ENCODE data around the gene ACSS3. TPM values are rescaled to one million over a fixed set of nuclear protein-coding genes. Genes with fewer than 3 reads are reported as not detected.

The ACSS3 gene
- total and polyA plus RNA-seq, 10 of the 15 experiments (the other 5 are each of a cell fraction or from before 2014, with no cell fraction given), result 0.06 to 0.31 TPM; not detected in 8

DNA sequence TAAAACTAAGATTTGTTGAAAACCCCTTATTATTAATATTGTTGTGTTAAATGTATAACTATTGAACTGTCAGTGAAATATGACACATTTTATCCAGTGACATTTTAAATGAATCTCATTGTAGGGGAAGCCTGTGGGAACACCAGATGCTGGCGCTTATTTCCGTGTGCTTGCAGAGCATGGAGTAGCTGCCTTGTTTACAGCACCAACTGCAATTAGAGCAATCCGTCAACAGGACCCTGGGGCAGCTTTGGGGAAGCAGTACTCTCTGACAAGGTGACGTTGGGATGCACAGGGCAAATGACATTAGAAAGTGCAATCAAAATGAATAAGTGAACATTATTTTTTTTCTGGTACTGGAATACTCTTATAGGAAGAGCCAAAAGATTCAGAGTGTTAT is 96.8 kb downstream of the ACSS3 start (continued):
- no peak for TF ChIP-seq IKZF2 (IDR thresholded peaks at IDR 0.05)
- TF ChIP-seq CHD4 (IDR thresholded peaks at IDR 0.05), result no peak

- in situ Hi-C loops (cut with MboI) (no loop called here), intact Hi-C loops (cut with micrococcal nuclease; ENCODE audit: unreplicated experiment) (no loop called here)
- CTCF ChIA-PET, result no interaction called here
- Histone ChIP-seq H4K20me1 (ENCODE audit: control insufficient read depth, insufficient read depth) (no peaks in the 10 kb centered on the region), H3K9ac (ENCODE audit: control insufficient read depth, insufficient read depth, low read length) (no peak overlapping the region), H3K79me2 (ENCODE audit: control insufficient read depth, insufficient read depth, low read length) (no peaks in the 10 kb centered on the region), H3K27ac (ENCODE audit: control insufficient read depth, insufficient read depth) (no peak overlapping the region), H3K36me3 (ENCODE audit: control insufficient read depth in 2 of 2, insufficient read depth in 2 of 2, low read length in 1 of 2) (no peaks in the 10 kb centered on the region), H3K27me3 (replicated peaks in 1 of 2; ENCODE audit: control insufficient read depth in 2 of 2, insufficient read depth in 2 of 2, low read length in 1 of 2) (no peaks in the 10 kb centered on the region), H3K4me1 (ENCODE audit: control insufficient read depth, insufficient read depth, low read length) (no peaks in the 10 kb centered on the region), H3K4me2 (ENCODE audit: control insufficient read depth, insufficient read depth) (no peak overlapping the region), H3K4me3 (no peak overlapping the region), H3K9me3 (replicated peaks; ENCODE audit: control insufficient read depth, insufficient read depth, low read length) (no peaks in the 10 kb centered on the region), H2AFZ (ENCODE audit: control insufficient read depth, low read depth, low read length) (no peak overlapping the region)
- ATAC-seq (no peak), FAIRE-seq (no peak), DNase-seq (ENCODE audit: low read depth, low spot score) (no peak)
- no TSS peak for BruUV-seq (replicated peaks)
- TF ChIP-seq SP1 (IDR thresholded peaks at IDR 0.05; ENCODE audit: low read depth, low read length) (no peak), NRF1 (conservative IDR thresholded peaks at IDR 0.05; ENCODE audit: low read depth, low read length) (no peak), FOS (IDR thresholded peaks at IDR 0.05; ENCODE audit: borderline replicate concordance, extremely low read depth, insufficient read length) (no peak), IKZF1 (conservative IDR thresholded peaks at IDR 0.05) (no peak)
- SMC1A ChIA-PET (ENCODE audit: uncharacterized antibody, unreplicated experiment), result no interaction called here
- 0% methylated on average over 1 of the region's 1 CpG for WGBS (ENCODE audit: insufficient coverage, insufficient replicate concordance, low lambda C conversion rate, missing lambda C conversion rate)
- POLR2A ChIA-PET, result no interaction called here
- RAD21 ChIA-PET (ENCODE audit: unreplicated experiment), result no interaction called here
Measured at GRCh38 chr12:81176796-81177195, 98.9 kb downstream of the ACSS3 start.

GRCh38 chr12:81181691-81182090 is 103.8 kb downstream of the ACSS3 start:
- no peak for ATAC-seq
- ChIA-PET CTCF (no interaction called here), POLR2A (no interaction called here), RAD21 (ENCODE audit: unreplicated experiment) (no interaction called here), SMC1A (ENCODE audit: uncharacterized antibody, unreplicated experiment) (interaction anchor here (2.0 kb wide), 1 partner anchor 11 kb away, joined by 5 read pairs; no protein-coding TSS in a partner anchor)
- H3K9me3 ChIP-seq (replicated peaks; ENCODE audit: control insufficient read depth, insufficient read depth, low read length), result no peaks in the 10 kb centered on the region
- in situ Hi-C loops (cut with MboI), result no loop called here
- no peak overlapping the region for H3K9ac ChIP-seq (ENCODE audit: control insufficient read depth, insufficient read depth, low read length)
- 50% methylated on average over 2 of the region's 2 CpGs for WGBS (ENCODE audit: insufficient coverage, insufficient replicate concordance, low lambda C conversion rate, missing lambda C conversion rate)
- H3K4me2 ChIP-seq (ENCODE audit: control insufficient read depth, insufficient read depth), result no peak overlapping the region
- DNase-seq (ENCODE audit: low read depth, low spot score), result no peak
- no peak overlapping the region for H2AFZ ChIP-seq (ENCODE audit: control insufficient read depth, low read depth, low read length)
- no peaks in the 10 kb centered on the region for H4K20me1 ChIP-seq (ENCODE audit: control insufficient read depth, insufficient read depth)
- H3K4me1 ChIP-seq (ENCODE audit: control insufficient read depth, insufficient read depth, low read length), result no peaks in the 10 kb centered on the region
- BruUV-seq (replicated peaks), result no TSS peak
- H3K27me3 ChIP-seq (replicated peaks in 1 of 2; ENCODE audit: control insufficient read depth in 2 of 2, insufficient read depth in 2 of 2, low read length in 1 of 2), result no peaks in the 10 kb centered on the region
- H3K79me2 ChIP-seq (ENCODE audit: control insufficient read depth, insufficient read depth, low read length), result no peaks in the 10 kb centered on the region
- intact Hi-C loops (cut with micrococcal nuclease; ENCODE audit: unreplicated experiment), result no loop called here
- no peak overlapping the region for H3K4me3 ChIP-seq
- no peak for FAIRE-seq
- no peak overlapping the region for H3K27ac ChIP-seq (ENCODE audit: control insufficient read depth, insufficient read depth)
- H3K36me3 ChIP-seq (ENCODE audit: control insufficient read depth in 2 of 2, insufficient read depth in 2 of 2, low read length in 1 of 2), result no peaks in the 10 kb centered on the region
- TF ChIP-seq SIN3A (IDR thresholded peaks at IDR 0.05; ENCODE audit: low read depth, low read length), result no peak
- TF ChIP-seq RAD51 (IDR thresholded peaks at IDR 0.05), result no peak
- TF ChIP-seq FOXK2 (IDR thresholded peaks at IDR 0.05), result no peak
- TF ChIP-seq EED (IDR thresholded peaks at IDR 0.05; ENCODE audit: low read depth), result no peak
- TF ChIP-seq, protein P1, sequence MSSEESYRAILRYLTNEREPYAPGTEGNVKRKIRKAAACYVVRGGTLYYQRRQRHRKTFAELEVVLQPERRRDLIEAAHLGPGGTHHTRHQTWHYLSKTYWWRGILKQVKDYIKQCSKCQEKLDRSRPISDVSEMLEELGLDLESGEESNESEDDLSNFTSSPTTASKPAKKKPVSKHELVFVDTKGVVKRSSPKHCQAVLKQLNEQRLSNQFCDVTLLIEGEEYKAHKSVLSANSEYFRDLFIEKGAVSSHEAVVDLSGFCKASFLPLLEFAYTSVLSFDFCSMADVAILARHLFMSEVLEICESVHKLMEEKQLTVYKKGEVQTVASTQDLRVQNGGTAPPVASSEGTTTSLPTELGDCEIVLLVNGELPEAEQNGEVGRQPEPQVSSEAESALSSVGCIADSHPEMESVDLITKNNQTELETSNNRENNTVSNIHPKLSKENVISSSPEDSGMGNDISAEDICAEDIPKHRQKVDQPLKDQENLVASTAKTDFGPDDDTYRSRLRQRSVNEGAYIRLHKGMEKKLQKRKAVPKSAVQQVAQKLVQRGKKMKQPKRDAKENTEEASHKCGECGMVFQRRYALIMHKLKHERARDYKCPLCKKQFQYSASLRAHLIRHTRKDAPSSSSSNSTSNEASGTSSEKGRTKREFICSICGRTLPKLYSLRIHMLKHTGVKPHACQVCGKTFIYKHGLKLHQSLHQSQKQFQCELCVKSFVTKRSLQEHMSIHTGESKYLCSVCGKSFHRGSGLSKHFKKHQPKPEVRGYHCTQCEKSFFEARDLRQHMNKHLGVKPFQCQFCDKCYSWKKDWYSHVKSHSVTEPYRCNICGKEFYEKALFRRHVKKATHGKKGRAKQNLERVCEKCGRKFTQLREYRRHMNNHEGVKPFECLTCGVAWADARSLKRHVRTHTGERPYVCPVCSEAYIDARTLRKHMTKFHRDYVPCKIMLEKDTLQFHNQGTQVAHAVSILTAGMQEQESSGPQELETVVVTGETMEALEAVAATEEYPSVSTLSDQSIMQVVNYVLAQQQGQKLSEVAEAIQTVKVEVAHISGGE (CRISPR knock-in tag; IDR thresholded peaks at IDR 0.05), result no peak
- no peak for TF ChIP-seq ZNF24 (IDR thresholded peaks at IDR 0.05)
- no peak for TF ChIP-seq ATF3 (IDR thresholded peaks at IDR 0.05; ENCODE audit: borderline replicate concordance, extremely low read depth, low read depth, low read length)
- no peak for TF ChIP-seq GABPA (IDR thresholded peaks at IDR 0.05; ENCODE audit: low read depth)
